K562 (cell line): ENCODE measurements around the gene CLDN15. TPM values are rescaled to one million over a fixed set of nuclear protein-coding genes. Genes with fewer than 3 reads are reported as not detected.

ENCODE experiments used
- ATAC-seq: fragments of 200-7000 bp; cut with Tn5 transposase; 3 replicates; pipeline ENCODE4 v1.9.1; 2020; ENCODE audit warnings: moderate library complexity
- BruUV-seq: library from RNA; stranded (reverse); fragments of 400-500 nt; replicated peaks from 2 replicates; lab custom pipeline; 2021; lab: Mats Ljungman, UMichigan
- CTCF ChIA-PET: fragments of 300-600 bp; formaldehyde crosslinking; extraction: SDS; loops from one replicate; lab custom pipeline; 2021; ENCODE audit warnings: low intra/inter-chr PET ratio; lab: Yijun Ruan, JAX
- POLR2A ChIA-PET: fragments of 300-600, 350-650 bp; sonication (Branson Sonifier 250); formaldehyde crosslinking; extraction: SDS; loops from one replicate; lab custom pipeline; 2021; ENCODE audit warnings: antibody characterized with exemption, inconsistent platforms; lab: Yijun Ruan, JAX
- DNase-seq, 4 experiments: peaks; one replicate each; pipeline versions ENCODE4 v3.0.0 to v3.0.0-alpha.2; 2011 to 2018; ENCODE audit warnings: low spot score in 3 of 4, mixed read lengths in 3 of 4; ENCODE audit errors: extremely low read depth in 1 of 4
- FAIRE-seq: peaks from 2 replicates; lab custom pipeline; 2011; peaks lifted over from hg19 to GRCh38; lab: Jason Lieb, UNC
- H2AFZ ChIP-seq: 2 replicates; pipeline ENCODE4 v1.6.0; 2011; ENCODE audit warnings: low read depth, low read length, control low read depth, inconsistent platforms
- H3K27ac ChIP-seq: fragments of 200-600 bp; 3 replicates; pipeline ENCODE4 v1.8.0; 2011; ENCODE audit warnings: low read depth, mild to moderate bottlenecking, control low read depth, inconsistent platforms, low read length, moderate library complexity, mixed read lengths; ENCODE audit errors: extremely low read depth
- H3K27me3 ChIP-seq, 2 experiments: fragments of 300-600 bp in 1 of 2; 2 replicates in 1 of 2; 3 replicates in 1 of 2; pipeline versions ENCODE4 v1.6.0 to v1.8.0; 2011; ENCODE audit warnings: inconsistent platforms in 2 of 2, low read length in 2 of 2, mild to moderate bottlenecking in 1 of 2, mixed read lengths in 1 of 2, moderate library complexity in 1 of 2; ENCODE audit not compliant: control insufficient read depth in 2 of 2, insufficient read depth in 2 of 2
- H3K36me3 ChIP-seq: fragments of 300-600 bp; 3 replicates; pipeline ENCODE4 v1.8.0; 2011; ENCODE audit warnings: mild to moderate bottlenecking, low read length, inconsistent platforms; ENCODE audit not compliant: control insufficient read depth, insufficient read depth
- H3K4me1 ChIP-seq, 2 experiments: fragments of 200-600 bp in 1 of 2; replicated peaks in 1 of 2; 2 replicates in 1 of 2; 3 replicates in 1 of 2; pipeline versions ENCODE4 v1.5.1 to v1.8.0; 2011; ENCODE audit warnings: inconsistent platforms in 2 of 2, low read length in 2 of 2, mild to moderate bottlenecking in 1 of 2, mixed read lengths in 1 of 2, moderate library complexity in 1 of 2; ENCODE audit not compliant: control insufficient read depth in 2 of 2, insufficient read depth in 2 of 2
- H3K4me2 ChIP-seq: 2 replicates; pipeline ENCODE4 v1.6.1; 2011; ENCODE audit warnings: low read length, control low read depth, inconsistent platforms, mixed read lengths; ENCODE audit not compliant: insufficient read depth
- H3K4me3 ChIP-seq: fragments of 200-600 bp; sonication (generic), shearing (Covaris generic); 2 replicates; pipeline ENCODE4 v1.5.1; 2016; ENCODE audit warnings: control low read depth, inconsistent platforms
- H3K79me2 ChIP-seq: fragments of 200-600 bp; 3 replicates; pipeline ENCODE4 v1.8.0; 2011; ENCODE audit warnings: low read length, inconsistent platforms; ENCODE audit not compliant: control insufficient read depth, insufficient read depth
- H3K9ac ChIP-seq, 2 experiments: 2 replicates each; pipeline versions ENCODE4 v1.6.0 to v1.6.1; 2011; ENCODE audit warnings: low read depth in 2 of 2, low read length in 2 of 2, control low read depth in 1 of 2, inconsistent platforms in 1 of 2, mild to moderate bottlenecking in 1 of 2, mixed read lengths in 1 of 2; ENCODE audit not compliant: insufficient read depth in 1 of 2
- H3K9me1 ChIP-seq: one replicate; pipeline ENCODE4 v1.6.0; 2011; ENCODE audit warnings: inconsistent platforms, mild to moderate bottlenecking, low read length, moderate library complexity; ENCODE audit not compliant: control insufficient read depth, insufficient read depth
- H3K9me3 ChIP-seq: replicated peaks from 2 replicates; pipeline ENCODE4 v1.5.1; 2011; ENCODE audit warnings: low read depth, low read length, inconsistent platforms; ENCODE audit not compliant: control insufficient read depth, insufficient read depth
- H4K20me1 ChIP-seq: replicated peaks from 2 replicates; pipeline ENCODE4 v1.6.1; 2011; ENCODE audit warnings: low read length, inconsistent platforms, mixed read lengths; ENCODE audit not compliant: control insufficient read depth, insufficient read depth
- ATF3 ChIP-seq, 2 experiments: fragments of 450-650 bp in 1 of 2; sonication (generic) in 1 of 2; formaldehyde crosslinking in 1 of 2; IDR thresholded peaks in 1 of 2; conservative IDR thresholded peaks in 1 of 2; 2 replicates each; pipeline versions ENCODE4 v1.6.1 to v1.8.1; 2016 to 2023; ENCODE audit warnings: mild to moderate bottlenecking in 2 of 2, moderate library complexity in 2 of 2, inconsistent platforms in 1 of 2, missing genetic modification reagents in 1 of 2
- ATF7 ChIP-seq: fragments of 450-650 bp; IDR thresholded peaks from 2 replicates; pipeline ENCODE4 v1.7.1; 2014; ENCODE audit warnings: mild to moderate bottlenecking, moderate library complexity
- CBFA2T3 ChIP-seq: fragments of 450-650 bp; IDR thresholded peaks from 2 replicates; pipeline ENCODE4 v1.6.1; 2017
- CBX3 ChIP-seq, 2 experiments: IDR thresholded peaks; 1 replicate in 1 of 2; 2 replicates in 1 of 2; pipeline ENCODE4 v1.6.1; 2012; ENCODE audit warnings: inconsistent platforms in 2 of 2, low read length in 2 of 2, borderline replicate concordance in 1 of 2, control low read depth in 1 of 2
- FOXA3 ChIP-seq, 2 experiments: fragments of 450-650 bp in 1 of 2; sonication (generic) in 1 of 2; formaldehyde crosslinking; IDR thresholded peaks in 1 of 2; conservative IDR thresholded peaks in 1 of 2; 2 replicates each; pipeline versions ENCODE4 v1.4.0 to v1.8.0; 2020 to 2022; ENCODE audit warnings: mild to moderate bottlenecking in 2 of 2, missing genetic modification reagents in 1 of 2
- POLR2A ChIP-seq: fragments of 450-650 bp; conservative IDR thresholded peaks from 2 replicates; pipeline ENCODE4 v1.6.1; 2016
- ZNF586 ChIP-seq: fragments of 450-650 bp; formaldehyde crosslinking; conservative IDR thresholded peaks from 2 replicates; pipeline ENCODE4 v1.4.0; 2020; ENCODE audit warnings: mild to moderate bottlenecking, moderate library complexity
- WGBS: fragments of 100-300 bp; shearing (Covaris generic); methylation state at CpG from one replicate; pipeline ENCODE4 v1.1.6; 2016; ENCODE audit warnings: low coverage, mixed read lengths; ENCODE audit not compliant: insufficient coverage; ENCODE audit errors: missing lambda C conversion rate; 5-methylcytosine and 5-hydroxymethylcytosine counted together
- in situ Hi-C: fragments of 300-500 bp; cut with MboI; formaldehyde crosslinking; loops from 4 replicates; pipeline ENCODE4 v1.15.0; 2018; ENCODE audit warnings: inconsistent platforms, mixed read lengths
- intact Hi-C: fragments of 100-400 bp; cut with micrococcal nuclease; formaldehyde crosslinking; loops from 2 replicates; pipeline ENCODE4 v1.14.2; 2022
- polyA plus RNA-seq, 8 experiments: library from polyadenylated mRNA; depleted of rRNA in 4 of 8; stranded (reverse) in 5 of 8; unstranded in 3 of 8; fragments of >200 nt; fragmentation: Nextera tagmentation in 2 of 8; fragmentation: Illumina TruSeq in 1 of 8; extraction: Ambion mirVana in 2 of 8; extraction: Trizol in 1 of 8; gene quantifications; 2 replicates each; pipeline versions ENCODE4 v1.2.1 to v1.2.3, GENCODE V29; 2011 to 2014; ENCODE audit warnings: inconsistent platforms in 1 of 8, missing spikeins in 1 of 8
- total RNA-seq, 7 experiments: library from RNA; depleted of rRNA in 6 of 7; stranded (reverse); fragments of >200 nt in 6 of 7; fragmentation: Illumina TruSeq in 2 of 7; extraction: Trizol in 2 of 7; gene quantifications; 2 replicates each; pipeline versions ENCODE4 v1.2.1 to v1.2.3, GENCODE V29; 2011 to 2021; ENCODE audit warnings: low replicate concordance in 1 of 7
- TF ChIP-seq, protein P1 (sequence below): sonication (generic); formaldehyde crosslinking; IDR thresholded peaks from 2 replicates; pipeline ENCODE4 v1.8.0; 2022; ENCODE audit warnings: missing genetic modification reagents, mild to moderate bottlenecking, borderline replicate concordance
- TF ChIP-seq, protein P2 (sequence below): fragments of 450-650 bp; IDR thresholded peaks from 2 replicates; pipeline ENCODE4 v1.6.1; 2016; ENCODE audit warnings: borderline replicate concordance

CLDN15 gene
- total and polyA plus RNA-seq, 9 of the 15 experiments (the other 6 are each of a cell fraction or from before 2014, with no cell fraction given), result 0.32 to 14.5 (median 7.4) TPM

DNA sequence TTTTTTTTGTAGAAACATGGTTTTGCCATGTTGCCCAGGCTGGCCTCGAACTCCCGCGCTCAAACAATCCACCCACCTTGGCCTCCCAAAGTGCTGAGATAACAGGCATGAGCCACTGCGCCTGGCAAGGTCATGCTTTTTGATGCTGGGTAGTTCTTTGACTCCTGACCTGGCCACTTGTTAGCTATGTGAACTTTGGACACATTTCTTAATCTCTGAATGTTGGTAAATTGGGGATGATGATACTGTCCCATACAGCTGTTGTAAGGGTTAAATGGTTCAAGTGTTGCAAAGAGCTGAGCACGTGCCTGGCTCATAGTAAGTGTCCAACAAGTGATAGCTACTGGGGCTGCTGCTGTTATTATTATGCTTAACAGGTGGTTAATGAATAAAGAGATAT is 17.3 kb downstream of the CLDN15 start:
- no peak for TF ChIP-seq FOXA3 (CRISPR knock-in tag; conservative IDR thresholded peaks at IDR 0.05 in 1 of 2, IDR thresholded peaks at IDR 0.05 in 1 of 2)
- TF ChIP-seq CBFA2T3, result 0 out of 2 replicates have a peak, but pooled peaks have one; percentile 11
- no peak for DNase-seq
- Histone ChIP-seq H3K9me3 (no peaks in the 10 kb centered on the region), H3K9me1 (peaks cover 9% of the 10 kb centered on the region), H3K36me3 (peaks cover 40% of the 10 kb centered on the region; the same call in 2 of the 3 replicates), H3K79me2 (peaks cover 46% of the 10 kb centered on the region), H3K9ac (no peak overlapping the region), H3K27me3 (no peaks in the 10 kb centered on the region), H3K4me3 (no peak overlapping the region), H2AFZ (no peak overlapping the region), H3K27ac (no peak overlapping the region), H4K20me1 (no peaks in the 10 kb centered on the region), H3K4me2 (no peak overlapping the region), H3K4me1 (peaks cover 22 to 47% of the 10 kb centered on the region in 2 experiments)
- no TSS peak for BruUV-seq
- ChIA-PET POLR2A (no interaction called here), CTCF (no interaction called here)
- in situ Hi-C loops, result no loop called here
- FAIRE-seq, result no peak
- ATAC-seq, result no peak
- intact Hi-C loops, result no loop called here
- 86% methylated on average over 5 of the region's 5 CpGs for WGBS

DNA sequence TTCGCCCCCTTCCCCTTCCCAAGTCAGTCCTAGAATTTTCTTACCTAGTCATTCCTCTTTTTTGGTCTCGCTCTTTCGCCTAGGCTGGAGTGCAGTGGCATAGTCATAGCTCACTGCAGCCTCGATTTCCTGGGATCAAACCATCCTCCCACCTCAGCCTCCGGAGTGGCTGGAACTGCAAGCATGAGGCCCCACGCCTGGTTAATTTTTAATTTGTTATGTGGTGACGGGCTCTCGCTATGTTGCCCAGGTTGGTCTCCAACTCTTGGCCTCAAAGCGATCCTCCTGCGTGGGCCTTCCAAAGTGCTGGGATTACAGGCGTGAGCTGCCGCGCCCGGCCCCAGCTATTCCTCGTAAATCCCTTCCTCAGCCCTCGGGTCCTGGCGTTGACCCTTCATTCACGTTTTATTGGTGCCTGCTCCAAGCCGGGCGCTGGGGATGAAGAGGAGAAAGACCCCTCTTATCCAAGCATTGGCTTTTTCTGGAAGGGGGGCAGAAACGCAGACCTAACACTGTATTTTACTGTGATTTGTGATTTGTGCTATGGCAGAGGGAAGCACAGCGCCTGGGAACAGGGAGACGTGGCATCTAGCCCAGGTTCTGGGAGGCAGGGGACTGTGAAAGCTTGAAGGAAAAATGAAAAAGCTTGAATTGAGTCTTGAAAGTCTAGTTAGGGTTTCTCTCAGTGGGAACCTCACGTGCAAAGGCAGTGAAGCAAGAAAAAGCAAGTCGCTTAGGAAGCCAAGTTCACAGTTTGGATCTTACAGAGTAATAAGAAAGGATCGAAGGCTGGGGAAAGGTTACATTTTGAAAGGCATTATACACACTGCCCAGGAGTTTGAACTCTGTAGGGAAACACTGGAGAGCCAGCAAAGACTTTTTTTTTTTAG is 19.1 kb downstream of the CLDN15 start:
- Histone ChIP-seq H3K36me3 (peaks cover 37% of the 10 kb centered on the region; the same call in 2 of the 3 replicates), H4K20me1 (no peaks in the 10 kb centered on the region), H3K9ac (peak overlapping the region; percentile 88 to 92), H3K9me3 (no peaks in the 10 kb centered on the region), H3K27ac (peak overlapping the region; percentile 95), H3K27me3 (no peaks in the 10 kb centered on the region), H3K4me1 (peaks cover 22 to 45% of the 10 kb centered on the region in 2 experiments), H3K79me2 (peaks cover 46% of the 10 kb centered on the region), H3K4me3 (peak overlapping the region; percentile 67), H3K9me1 (peaks cover 9% of the 10 kb centered on the region), H3K4me2 (peak overlapping the region; percentile 96), H2AFZ (peak overlapping the region; percentile 97)
- CTCF ChIA-PET, result interaction anchor here (0.6 kb wide), 1 partner anchor 603 kb away, joined by 3 read pairs; no protein-coding TSS in a partner anchor
- intact Hi-C loops (no loop called here), in situ Hi-C loops (no loop called here)
- POLR2A ChIA-PET, result interaction anchor here (0.7 to 2.4 kb wide), 14 partner anchors 9 to 123 kb away, joined by 3 to 19 read pairs (median 4); partner anchors contain the start of gene CLDN15
- no peak; the same call in 2 of the 3 replicates for ATAC-seq
- BruUV-seq, result TSS peak; percentile 85
- FAIRE-seq, result peak; percentile 6
- WGBS, result 2% methylated on average over 25 of the region's 26 CpGs
- DNase-seq, result no peak
- TF ChIP-seq, protein P1, sequence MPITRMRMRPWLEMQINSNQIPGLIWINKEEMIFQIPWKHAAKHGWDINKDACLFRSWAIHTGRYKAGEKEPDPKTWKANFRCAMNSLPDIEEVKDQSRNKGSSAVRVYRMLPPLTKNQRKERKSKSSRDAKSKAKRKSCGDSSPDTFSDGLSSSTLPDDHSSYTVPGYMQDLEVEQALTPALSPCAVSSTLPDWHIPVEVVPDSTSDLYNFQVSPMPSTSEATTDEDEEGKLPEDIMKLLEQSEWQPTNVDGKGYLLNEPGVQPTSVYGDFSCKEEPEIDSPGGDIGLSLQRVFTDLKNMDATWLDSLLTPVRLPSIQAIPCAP (CRISPR knock-in tag), result no peak
- TF ChIP-seq ATF7, result no peak
- no peak for TF ChIP-seq ZNF586 (CRISPR knock-in tag)
- TF ChIP-seq POLR2A, result no peak
- TF ChIP-seq CBX3 (IDR thresholded peaks at IDR 0.05; ENCODE audit: borderline replicate concordance in 1 of 2, low read length in 2 of 2), result peak in 1 of 2 experiments; percentile 44; a peak in 1 of 3 replicates
- no peak for TF ChIP-seq ATF3 (IDR thresholded peaks at IDR 0.05)
- no peak for TF ChIP-seq ATF3 (CRISPR knock-in tag; conservative IDR thresholded peaks at IDR 0.05)
- TF ChIP-seq, protein P2, sequence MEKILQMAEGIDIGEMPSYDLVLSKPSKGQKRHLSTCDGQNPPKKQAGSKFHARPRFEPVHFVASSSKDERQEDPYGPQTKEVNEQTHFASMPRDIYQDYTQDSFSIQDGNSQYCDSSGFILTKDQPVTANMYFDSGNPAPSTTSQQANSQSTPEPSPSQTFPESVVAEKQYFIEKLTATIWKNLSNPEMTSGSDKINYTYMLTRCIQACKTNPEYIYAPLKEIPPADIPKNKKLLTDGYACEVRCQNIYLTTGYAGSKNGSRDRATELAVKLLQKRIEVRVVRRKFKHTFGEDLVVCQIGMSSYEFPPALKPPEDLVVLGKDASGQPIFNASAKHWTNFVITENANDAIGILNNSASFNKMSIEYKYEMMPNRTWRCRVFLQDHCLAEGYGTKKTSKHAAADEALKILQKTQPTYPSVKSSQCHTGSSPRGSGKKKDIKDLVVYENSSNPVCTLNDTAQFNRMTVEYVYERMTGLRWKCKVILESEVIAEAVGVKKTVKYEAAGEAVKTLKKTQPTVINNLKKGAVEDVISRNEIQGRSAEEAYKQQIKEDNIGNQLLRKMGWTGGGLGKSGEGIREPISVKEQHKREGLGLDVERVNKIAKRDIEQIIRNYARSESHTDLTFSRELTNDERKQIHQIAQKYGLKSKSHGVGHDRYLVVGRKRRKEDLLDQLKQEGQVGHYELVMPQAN, result peak; percentile 17; the same call in 1 of the 2 replicates
